Rectal smooth muscle tissue (tissue), 1 donor: Measurements from ENCODE around the gene HSPA14.
"Not testable (repeated sequence)": the region's sequence is repeated elsewhere in the genome, so short reads cannot be mapped to it uniquely, and the experiment has no call there.

Experiments
- H3K27ac ChIP-seq: one replicate; pipeline ENCODE4 v1.7.0; 2013; ENCODE audit warnings: low read depth, low read length, inconsistent platforms
- H3K27me3 ChIP-seq: one replicate; pipeline ENCODE4 v1.7.0; 2013; ENCODE audit warnings: low read length; ENCODE audit not compliant: control insufficient read depth, insufficient read depth
- H3K36me3 ChIP-seq: one replicate; pipeline ENCODE4 v1.7.0; 2013; ENCODE audit warnings: low read length; ENCODE audit not compliant: control insufficient read depth, insufficient read depth
- H3K4me1 ChIP-seq: one replicate; pipeline ENCODE4 v1.7.0; 2013; ENCODE audit warnings: low read length; ENCODE audit not compliant: control insufficient read depth, insufficient read depth
- H3K4me3 ChIP-seq: one replicate; pipeline ENCODE4 v1.7.0; 2013; ENCODE audit warnings: low read length
- H3K9ac ChIP-seq: one replicate; pipeline ENCODE4 v1.7.0; 2013; ENCODE audit warnings: low read length

Gene HSPA14

GRCh38 chr10:14837757-14838581 is at the start of gene HSPA14, which contains the start of the genes CDNF and MSANTD7:
TSS of gene HSPA14 (plus strand) at chr10:14838306. CDS start at chr10:14838403, 97 bp downstream.
TSS of gene CDNF (minus strand) at chr10:14838037. CDS start at chr10:14837946, 91 bp downstream.
TSS of gene MSANTD7 (plus strand) at chr10:14838306. CDS start at chr10:14842285, 3,979 bp downstream.
- peak within 1 kb of the TSS; percentile 79 for H3K9ac ChIP-seq
- H3K36me3 ChIP-seq, result peaks cover 15% of the 10 kb centered on the region
- peak within 1 kb of the TSS; percentile 98 for H3K4me3 ChIP-seq
- H3K27me3 ChIP-seq, result no peaks in the 10 kb centered on the region
- H3K4me1 ChIP-seq, result peaks cover 6% of the 10 kb centered on the region
- H3K27ac ChIP-seq, result peak within 1 kb of the TSS; percentile 94

GRCh38 chr10:14798636-14799035 is 39.5 kb upstream of the HSPA14 start:
- no peak overlapping the region for H3K27ac ChIP-seq

GRCh38 chr10:14800397-14800796 is 37.7 kb upstream of the HSPA14 start:
- Histone ChIP-seq H3K4me1 (no peaks in the 10 kb centered on the region), H3K27me3 (no peaks in the 10 kb centered on the region), H3K36me3 (no peaks in the 10 kb centered on the region), H3K4me3 (no peak overlapping the region), H3K27ac (no peak overlapping the region), H3K9ac (no peak overlapping the region)

More at GRCh38 chr10:14798636-14799035, 39.5 kb upstream of the HSPA14 start:
- Histone ChIP-seq H3K27me3 (no peaks in the 10 kb centered on the region), H3K36me3 (no peaks in the 10 kb centered on the region), H3K9ac (no peak overlapping the region), H3K4me1 (no peaks in the 10 kb centered on the region), H3K4me3 (no peak overlapping the region)

- H3K4me1 ChIP-seq, result no peaks in the 10 kb centered on the region
Measured at GRCh38 chr10:14801723-14802122, 36.4 kb upstream of the HSPA14 start.

GRCh38 chr10:14803827-14804226 is 34.3 kb upstream of the HSPA14 start:
- Histone ChIP-seq H3K4me3 (no peak overlapping the region), H3K9ac (no peak overlapping the region), H3K27ac (no peak overlapping the region), H3K27me3 (no peaks in the 10 kb centered on the region), H3K36me3 (no peaks in the 10 kb centered on the region), H3K4me1 (no peaks in the 10 kb centered on the region)

More at GRCh38 chr10:14801723-14802122, 36.4 kb upstream of the HSPA14 start:
- H3K9ac ChIP-seq, result no peak overlapping the region
- H3K4me3 ChIP-seq, result no peak overlapping the region
- H3K27ac ChIP-seq, result no peak overlapping the region
- no peaks in the 10 kb centered on the region for H3K36me3 ChIP-seq
- H3K27me3 ChIP-seq, result no peaks in the 10 kb centered on the region

- Histone ChIP-seq H3K36me3 (no peaks in the 10 kb centered on the region), H3K27ac (no peak overlapping the region), H3K4me1 (no peaks in the 10 kb centered on the region), H3K9ac (no peak overlapping the region), H3K27me3 (no peaks in the 10 kb centered on the region), H3K4me3 (no peak overlapping the region)
Measured at GRCh38 chr10:14806318-14806717, 31.8 kb upstream of the HSPA14 start.

- Histone ChIP-seq H3K4me3 (no peak overlapping the region), H3K4me1 (no peaks in the 10 kb centered on the region), H3K27me3 (no peaks in the 10 kb centered on the region), H3K27ac (no peak overlapping the region), H3K36me3 (no peaks in the 10 kb centered on the region), H3K9ac (no peak overlapping the region)
Measured at GRCh38 chr10:14810969-14811953, 26.8 kb upstream of the HSPA14 start.

GRCh38 chr10:14812271-14812670 is 25.8 kb upstream of the HSPA14 start:
- H3K27me3 ChIP-seq, result no peaks in the 10 kb centered on the region
- H3K4me3 ChIP-seq, result no peak overlapping the region
- no peak overlapping the region for H3K27ac ChIP-seq
- H3K4me1 ChIP-seq, result no peaks in the 10 kb centered on the region
- no peaks in the 10 kb centered on the region for H3K36me3 ChIP-seq
- no peak overlapping the region for H3K9ac ChIP-seq

GRCh38 chr10:14815681-14816080 is 22.4 kb upstream of the HSPA14 start:
- H3K27me3 ChIP-seq, result no peaks in the 10 kb centered on the region
- no peak overlapping the region for H3K9ac ChIP-seq
- H3K27ac ChIP-seq, result no peak overlapping the region
- H3K4me1 ChIP-seq, result no peaks in the 10 kb centered on the region
- no peak overlapping the region for H3K4me3 ChIP-seq
- no peaks in the 10 kb centered on the region for H3K36me3 ChIP-seq

GRCh38 chr10:14816717-14817116 is 21.4 kb upstream of the HSPA14 start:
- not testable (repeated sequence) for H3K4me1 ChIP-seq, H3K9ac ChIP-seq, H3K27ac ChIP-seq, H3K27me3 ChIP-seq, H3K36me3 ChIP-seq, H3K4me3 ChIP-seq

- H3K4me1 ChIP-seq, result no peaks in the 10 kb centered on the region
- no peaks in the 10 kb centered on the region for H3K36me3 ChIP-seq
- H3K27ac ChIP-seq, result no peak overlapping the region
- no peak overlapping the region for H3K4me3 ChIP-seq
- no peaks in the 10 kb centered on the region for H3K27me3 ChIP-seq
- H3K9ac ChIP-seq, result no peak overlapping the region
Measured at GRCh38 chr10:14820010-14820774, 17.9 kb upstream of the HSPA14 start.

GRCh38 chr10:14820775-14821154 is 17.3 kb upstream of the HSPA14 start:
- H3K27me3 ChIP-seq, result no peaks in the 10 kb centered on the region
- H3K9ac ChIP-seq, result no peak overlapping the region
- no peak overlapping the region for H3K27ac ChIP-seq
- no peaks in the 10 kb centered on the region for H3K36me3 ChIP-seq
- H3K4me3 ChIP-seq, result no peak overlapping the region
- no peaks in the 10 kb centered on the region for H3K4me1 ChIP-seq
